IPS-NIHi7 (cell line): Measurements from ENCODE around the gene ARHGEF12.

Experiments used
- DNase-seq: peaks from one replicate; pipeline ENCODE4 v3.0.0; 2012; ENCODE audit warnings: mixed read lengths; ENCODE audit errors: extremely low spot score

The ARHGEF12 gene, protein sequence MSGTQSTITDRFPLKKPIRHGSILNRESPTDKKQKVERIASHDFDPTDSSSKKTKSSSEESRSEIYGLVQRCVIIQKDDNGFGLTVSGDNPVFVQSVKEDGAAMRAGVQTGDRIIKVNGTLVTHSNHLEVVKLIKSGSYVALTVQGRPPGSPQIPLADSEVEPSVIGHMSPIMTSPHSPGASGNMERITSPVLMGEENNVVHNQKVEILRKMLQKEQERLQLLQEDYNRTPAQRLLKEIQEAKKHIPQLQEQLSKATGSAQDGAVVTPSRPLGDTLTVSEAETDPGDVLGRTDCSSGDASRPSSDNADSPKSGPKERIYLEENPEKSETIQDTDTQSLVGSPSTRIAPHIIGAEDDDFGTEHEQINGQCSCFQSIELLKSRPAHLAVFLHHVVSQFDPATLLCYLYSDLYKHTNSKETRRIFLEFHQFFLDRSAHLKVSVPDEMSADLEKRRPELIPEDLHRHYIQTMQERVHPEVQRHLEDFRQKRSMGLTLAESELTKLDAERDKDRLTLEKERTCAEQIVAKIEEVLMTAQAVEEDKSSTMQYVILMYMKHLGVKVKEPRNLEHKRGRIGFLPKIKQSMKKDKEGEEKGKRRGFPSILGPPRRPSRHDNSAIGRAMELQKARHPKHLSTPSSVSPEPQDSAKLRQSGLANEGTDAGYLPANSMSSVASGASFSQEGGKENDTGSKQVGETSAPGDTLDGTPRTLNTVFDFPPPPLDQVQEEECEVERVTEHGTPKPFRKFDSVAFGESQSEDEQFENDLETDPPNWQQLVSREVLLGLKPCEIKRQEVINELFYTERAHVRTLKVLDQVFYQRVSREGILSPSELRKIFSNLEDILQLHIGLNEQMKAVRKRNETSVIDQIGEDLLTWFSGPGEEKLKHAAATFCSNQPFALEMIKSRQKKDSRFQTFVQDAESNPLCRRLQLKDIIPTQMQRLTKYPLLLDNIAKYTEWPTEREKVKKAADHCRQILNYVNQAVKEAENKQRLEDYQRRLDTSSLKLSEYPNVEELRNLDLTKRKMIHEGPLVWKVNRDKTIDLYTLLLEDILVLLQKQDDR (N-terminal part only)

DNA sequence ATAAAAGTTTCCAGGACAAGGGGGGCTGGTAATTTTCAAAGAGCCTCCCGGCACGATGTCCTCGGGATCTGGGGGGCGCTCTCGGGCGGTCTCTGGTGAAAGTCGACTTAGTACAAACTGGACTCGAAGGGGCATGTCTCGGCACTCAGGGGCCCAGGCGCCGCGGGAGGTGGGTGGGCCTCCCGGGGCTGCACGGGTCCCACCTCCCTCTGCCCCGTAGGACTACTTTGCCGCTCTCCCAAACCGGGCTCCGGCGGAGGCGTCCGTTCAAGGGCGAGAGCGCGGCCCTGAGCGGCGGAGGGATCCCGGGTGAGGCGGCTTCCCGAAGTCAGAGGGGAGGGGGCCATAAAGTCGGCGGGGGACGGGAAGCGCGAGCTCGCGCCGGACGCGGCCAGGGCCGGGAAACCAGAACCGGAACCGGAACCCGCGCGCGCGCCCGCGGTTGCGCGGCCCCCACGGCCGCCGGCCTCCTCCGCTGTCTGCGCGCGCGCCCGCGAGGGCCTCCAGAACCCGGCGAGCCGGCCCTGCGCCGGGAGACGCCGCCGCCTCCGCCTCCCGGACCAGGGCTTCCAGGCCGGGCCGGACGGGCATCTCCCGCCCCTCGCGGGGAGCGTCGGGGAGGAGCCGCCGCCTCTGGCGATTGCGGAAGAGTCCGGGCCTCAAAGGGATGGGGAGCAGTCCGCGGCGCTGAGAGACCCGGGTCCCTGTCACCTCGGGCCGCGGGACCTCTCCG, at the start of gene ARHGEF12:
TSS of gene ARHGEF12 (plus strand) at position 506 of the 733 bp plus-strand sequence. CDS start 831 bp downstream, outside the sequence.
- DNase-seq = peak; percentile 96

DNA sequence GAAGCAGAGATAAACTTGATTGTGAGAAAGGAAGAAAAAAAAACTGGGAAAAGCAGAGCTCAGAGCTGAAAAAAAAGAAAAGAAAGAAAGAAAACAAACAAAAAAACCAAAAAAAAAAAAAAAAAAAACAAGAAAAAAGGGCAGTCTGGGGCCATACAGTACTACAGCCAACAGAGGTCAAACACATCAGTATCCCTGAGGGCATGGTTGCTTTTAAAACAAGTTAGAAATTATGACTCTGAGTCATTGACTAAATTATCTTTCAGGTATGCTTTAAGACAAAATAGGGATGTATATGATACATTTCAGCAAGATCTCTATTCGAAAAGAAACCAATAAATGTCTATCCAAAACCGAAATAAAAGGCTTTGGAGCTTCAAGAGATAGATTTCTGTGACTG, 48.2 kb upstream of the ARHGEF12 start:
- no peak for DNase-seq

DNA sequence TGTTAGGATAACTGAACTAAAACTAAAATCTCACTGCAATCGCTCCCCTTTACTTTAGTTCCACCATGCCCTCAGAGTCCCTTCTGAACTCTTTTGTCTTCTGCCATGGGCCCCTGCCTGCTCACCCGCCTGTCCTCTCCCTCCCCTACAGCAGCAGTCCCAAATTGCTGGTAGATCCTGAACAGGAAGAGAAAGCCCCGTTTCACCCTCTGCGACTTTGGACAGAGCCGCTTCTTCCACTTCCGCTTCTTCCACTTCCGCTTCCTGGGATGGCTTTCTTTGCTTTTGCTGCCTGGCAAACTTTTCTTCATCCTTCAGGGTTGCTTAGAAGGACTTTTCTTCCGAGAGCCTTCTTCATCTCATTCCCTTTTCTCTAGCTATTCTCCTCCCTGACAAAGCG, 46.8 kb upstream of the ARHGEF12 start:
- no peak for DNase-seq

DNA sequence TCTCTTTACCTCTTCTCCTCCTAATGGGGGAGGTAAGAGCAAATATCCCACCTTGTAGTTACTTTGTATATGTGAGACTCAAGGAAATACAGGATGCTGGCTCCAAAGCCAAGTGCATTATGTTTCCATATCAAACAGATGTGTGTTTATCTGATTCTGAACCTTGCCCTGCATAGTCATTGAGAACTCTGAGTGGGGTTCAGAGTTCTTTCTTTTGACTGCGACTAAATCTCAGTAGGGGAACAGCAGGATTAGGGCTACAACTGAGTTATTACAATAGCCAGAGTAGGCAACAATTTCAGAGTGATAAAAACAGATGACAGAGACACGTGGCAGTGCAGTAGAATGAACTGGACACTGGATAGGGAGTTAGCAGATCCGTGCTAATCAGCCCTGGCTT, 45.3 kb upstream of the ARHGEF12 start:
- DNase-seq = no peak

DNA sequence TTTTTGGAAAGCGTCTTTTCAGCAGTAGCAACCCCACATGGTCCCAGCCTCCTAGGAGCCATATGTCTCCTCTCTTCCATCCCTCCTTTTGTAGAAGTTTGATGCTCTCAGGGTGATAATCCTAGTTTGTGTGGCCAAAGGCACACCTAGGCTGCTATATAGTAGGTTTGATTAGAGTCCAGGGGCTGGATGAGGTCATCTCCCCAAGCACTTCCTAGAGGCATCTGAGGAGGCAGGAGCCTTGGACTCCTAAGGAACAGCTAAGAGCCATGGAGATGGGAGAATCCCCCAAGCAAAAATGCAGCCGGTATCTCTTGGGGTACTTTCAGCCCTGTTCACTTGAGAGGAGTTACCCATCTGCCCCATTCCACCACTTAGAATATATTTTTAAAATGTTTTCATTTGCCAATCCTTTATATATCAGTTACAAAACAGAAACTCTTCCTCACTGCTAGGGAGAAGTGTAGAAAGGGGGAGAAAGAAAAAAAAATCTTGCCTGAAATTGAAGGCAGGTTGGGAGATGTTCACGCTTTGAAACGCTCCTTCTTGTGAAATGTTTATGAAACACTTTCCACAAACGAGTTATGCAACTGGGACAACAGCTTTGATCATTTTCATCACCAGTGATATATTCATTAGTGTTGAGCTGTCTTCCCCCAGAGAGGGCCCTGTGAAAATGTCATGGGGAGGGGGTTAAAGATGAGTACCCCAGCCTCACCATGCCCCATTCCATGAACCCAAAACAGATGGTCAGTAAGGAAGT, 43.0 kb upstream of the ARHGEF12 start:
- no peak for DNase-seq

DNA sequence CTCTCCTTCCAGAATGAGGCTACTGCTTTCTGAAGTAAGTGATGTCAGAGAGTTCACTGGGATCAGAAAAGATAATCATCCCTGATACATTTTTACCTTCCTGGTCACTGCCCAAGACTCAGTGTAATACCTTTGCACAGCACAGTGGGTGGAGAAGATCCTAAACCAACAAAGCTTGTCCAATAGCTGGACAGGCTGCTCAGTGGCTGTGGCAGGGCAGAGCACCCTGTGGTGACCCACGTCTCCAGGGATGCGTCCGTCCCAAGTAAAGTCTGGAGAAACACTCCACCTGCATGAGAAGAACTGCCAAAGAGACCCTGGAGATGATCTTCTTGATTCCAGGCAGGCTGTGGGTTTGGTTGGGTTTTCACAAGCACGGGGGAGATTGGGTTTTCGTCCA, 42.1 kb upstream of the ARHGEF12 start:
- no peak for DNase-seq

DNA sequence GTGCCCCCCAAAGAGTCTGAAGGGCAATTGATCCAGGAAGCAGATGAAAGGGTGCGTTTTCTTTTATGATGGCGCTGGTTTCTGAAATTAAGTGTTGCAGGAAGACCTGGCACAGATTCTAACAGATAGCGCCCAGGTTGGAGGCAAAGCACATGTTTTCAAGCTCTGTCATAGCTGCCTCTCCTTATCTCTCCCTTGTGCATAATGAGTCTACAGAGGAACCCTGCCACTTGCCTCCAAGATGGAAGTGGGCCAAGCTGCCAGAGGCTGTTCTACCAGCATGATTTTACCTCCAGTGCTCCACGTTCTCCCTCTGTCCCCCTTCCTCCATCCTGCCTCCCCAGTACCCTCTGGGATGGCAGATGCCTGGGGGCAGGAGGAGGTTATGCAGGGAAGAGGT, 41.1 kb upstream of the ARHGEF12 start:
- no peak for DNase-seq

DNA sequence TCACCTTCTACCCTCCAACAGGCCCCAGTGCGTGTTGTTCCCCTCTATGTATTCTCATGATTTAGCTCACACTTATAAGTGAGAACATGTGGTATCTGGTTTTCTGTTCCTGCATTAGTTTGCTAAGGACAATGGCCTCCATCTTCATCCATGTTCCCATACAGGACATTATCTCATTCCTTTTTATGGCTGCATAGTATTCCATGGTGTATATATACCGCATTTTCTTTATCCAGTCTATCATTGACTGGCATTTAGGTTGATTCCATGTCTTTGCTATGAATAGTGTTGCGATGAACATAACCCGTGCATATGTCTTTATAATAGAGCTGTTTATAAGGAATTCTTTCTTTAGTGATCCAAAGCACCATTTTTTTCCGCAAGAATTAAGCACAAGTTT, 39.7 kb upstream of the ARHGEF12 start:
- DNase-seq = no peak

DNA sequence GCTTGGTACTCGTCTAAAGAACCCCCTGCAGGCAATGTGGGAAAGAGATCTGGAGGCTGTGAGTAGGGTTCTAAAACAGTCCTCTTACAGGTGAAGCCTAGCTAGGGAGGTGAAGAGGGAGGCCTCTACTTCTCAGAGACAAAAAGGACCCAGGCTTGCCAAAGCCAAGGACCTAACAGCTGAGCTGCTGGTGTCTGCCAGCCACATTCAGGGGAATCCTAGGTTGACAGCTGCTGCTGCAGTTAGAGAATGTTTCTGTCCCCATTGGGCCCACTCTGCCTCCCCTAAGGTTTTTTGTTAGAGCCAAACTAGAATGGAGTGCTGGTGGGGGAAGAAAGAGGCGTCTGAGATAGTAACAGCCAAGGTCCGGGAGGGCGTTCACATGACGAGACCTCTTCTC, 37.8 kb upstream of the ARHGEF12 start:
- no peak for DNase-seq

DNA sequence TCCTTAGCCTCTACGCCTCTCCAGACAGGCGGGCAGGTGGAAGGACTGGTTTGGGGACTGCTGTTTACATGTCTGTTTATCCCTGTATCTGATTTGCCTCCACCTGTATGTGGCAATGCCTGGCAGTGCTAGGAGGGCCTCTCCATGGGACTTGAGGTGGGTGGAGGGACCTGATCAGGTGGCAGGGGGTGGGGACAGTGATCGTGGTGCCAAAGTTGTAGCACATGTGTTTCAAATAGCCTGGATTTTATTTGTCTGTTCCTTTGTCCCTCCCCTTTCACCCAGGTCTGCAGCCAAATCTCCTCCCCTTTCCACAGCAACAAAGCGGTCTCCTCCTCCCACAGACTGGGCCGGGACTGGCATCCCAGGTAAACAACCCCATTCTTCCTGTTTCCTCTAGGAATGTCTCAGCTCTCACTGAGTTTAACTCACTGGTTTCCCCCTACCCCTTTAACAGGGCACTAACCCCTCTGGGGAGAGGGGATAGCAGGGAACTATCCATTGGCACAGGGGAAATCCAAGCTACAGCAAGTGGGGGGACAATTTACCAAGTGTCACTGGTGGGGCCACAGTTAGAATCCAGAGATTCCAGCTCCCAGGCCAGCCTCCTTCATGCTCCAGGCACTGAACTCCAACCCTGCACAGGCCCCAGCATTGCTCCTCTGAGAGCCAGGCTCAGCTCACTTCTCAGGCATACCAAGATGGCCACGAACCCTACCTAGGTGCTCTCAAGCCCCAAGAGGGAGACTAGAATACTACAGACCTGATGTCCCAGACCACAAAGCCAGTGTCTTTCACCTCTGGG, 34.0 kb upstream of the ARHGEF12 start:
- no peak for DNase-seq

DNA sequence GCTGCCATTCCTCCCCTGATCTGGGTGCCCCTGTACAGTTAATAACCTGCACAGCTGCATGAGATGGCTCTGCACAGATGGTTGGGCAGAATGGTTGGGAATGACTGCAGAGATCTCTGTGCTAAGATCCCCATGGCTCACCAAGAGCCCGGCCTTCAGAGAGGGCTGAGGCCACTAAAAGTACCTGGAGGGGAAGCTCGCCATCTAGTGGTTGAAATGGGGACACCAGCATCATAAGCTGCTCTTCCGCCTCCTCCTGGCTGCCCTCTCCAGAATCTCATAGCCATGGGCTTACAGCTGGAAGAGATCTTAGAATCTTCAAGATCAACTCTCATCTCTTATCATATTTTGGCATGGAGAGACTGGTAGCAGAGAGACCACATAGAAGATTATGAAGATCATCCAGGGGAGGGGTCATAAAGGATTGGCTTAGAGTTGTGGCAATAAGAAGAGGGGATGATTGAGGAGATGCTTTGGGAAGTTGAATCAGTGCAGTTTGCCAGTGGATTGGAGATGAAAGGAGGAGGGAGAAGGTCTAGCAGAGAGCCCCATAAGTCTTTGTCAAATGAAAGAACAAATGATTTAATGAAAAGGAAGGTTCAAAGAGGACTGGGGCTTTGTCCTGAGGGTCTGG, 33.1 kb upstream of the ARHGEF12 start:
- peak; percentile 86 for DNase-seq

DNA sequence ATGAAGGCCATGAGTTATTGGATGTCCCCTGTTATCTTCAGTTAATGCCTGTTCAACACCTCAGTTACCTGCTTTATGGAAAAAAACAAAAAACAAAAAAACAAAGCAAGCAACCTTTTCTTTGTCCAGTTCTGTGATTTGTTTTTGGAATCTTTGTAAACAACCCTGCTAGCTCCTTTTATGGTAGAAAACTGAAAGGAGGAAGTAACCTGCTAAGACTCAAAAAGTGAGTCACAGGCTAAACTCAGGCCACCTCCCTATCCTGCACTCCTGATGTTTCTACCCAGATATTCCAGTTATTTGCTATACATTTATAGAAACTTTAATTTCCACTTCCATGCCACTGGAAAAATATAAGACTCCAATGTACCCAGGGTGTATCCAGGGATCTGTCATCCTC, 31.7 kb upstream of the ARHGEF12 start:
- no peak for DNase-seq

DNA sequence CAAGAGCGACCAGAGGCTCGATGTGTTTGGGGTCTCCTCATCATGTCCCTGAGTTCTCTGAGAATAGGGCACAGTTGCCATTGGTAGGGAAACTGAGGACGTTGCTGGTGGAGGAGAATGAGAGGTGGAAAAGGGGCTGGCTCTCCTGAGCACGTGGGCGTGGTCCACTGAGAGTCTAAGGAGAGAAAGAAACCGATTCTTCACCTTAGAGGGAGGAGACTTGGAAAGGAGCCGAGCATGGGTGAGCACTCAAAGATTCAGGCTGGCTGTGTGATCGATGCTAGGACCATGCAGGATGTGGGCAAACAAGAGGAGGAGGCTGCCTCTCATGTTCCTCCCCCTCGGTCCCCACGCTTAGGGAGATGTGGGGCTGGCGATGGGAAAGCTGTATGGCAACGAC, 30.9 kb upstream of the ARHGEF12 start:
- no peak for DNase-seq

DNA sequence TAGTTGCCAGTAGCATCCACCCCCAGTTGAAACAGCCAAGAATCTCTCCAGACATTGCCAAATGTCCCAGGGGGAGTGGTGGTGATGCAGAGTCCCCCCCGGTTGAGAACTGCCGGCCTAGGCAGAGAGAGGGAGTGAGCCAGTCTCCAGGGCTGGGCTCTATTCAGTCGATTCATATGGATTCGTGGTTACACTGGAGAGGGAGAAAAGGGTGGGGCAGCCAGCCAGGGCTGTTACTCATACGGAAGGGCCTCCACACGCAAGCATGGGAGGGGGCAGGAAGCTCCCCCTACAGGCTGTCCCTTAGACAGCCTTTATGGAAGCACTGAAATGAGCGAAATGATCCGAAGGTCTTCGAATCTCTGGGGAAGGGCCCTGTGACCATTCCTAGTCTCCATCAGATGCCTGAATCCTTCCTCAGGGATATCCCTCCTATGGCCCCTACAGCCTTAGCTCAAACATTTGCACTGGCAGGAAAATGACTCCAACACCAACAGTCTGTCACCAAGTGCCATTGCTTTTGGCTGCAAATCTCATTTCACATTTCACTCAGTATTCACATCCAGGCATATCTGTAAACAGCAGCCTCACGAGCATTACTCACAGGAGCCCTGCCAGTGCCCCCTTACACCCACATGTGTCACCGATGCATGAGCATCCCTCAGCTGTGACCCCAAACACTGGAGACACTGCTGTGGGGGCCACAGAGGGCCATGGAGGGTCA, 29.5 kb upstream of the ARHGEF12 start:
- DNase-seq = peak; percentile 82

DNA sequence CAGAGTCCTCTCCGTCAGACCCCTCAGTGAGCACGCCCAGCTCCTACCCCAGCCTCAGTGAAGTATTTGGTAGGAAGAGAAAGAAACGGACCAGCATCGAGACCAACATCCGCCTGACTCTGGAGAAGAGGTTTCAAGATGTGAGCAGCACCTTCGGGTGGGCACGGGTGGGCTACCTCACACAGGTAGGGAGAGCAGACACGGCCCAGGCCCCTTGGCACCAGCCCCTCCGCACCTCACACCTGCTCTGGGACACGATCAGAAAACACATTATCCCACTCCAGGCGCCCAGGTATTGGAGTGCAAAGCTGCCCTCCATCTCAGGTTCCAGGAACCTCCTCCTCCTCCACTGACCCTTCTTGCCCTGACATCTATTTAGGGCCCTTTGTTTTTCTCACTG, 28.7 kb upstream of the ARHGEF12 start:
- no peak for DNase-seq

DNA sequence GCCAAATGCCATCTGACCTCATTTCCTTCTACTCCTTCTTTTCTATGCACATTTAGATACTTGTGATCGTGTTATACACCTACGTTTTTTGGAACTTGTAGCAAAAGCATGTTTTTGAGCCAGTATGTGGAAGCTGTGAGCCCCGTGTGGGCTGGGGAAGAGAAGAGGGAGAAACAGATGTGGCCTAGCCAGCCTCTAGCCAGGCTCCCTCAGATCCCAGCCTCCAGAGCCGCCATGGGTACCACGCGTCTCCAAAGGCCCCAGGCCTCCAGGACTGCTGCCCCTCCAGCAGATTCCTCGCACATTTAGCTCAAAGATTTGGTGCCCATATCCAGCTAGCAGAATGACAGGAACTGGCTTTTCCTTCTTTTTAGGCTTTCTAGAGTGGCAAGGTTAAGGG, 28.1 kb upstream of the ARHGEF12 start:
- no peak for DNase-seq

DNA sequence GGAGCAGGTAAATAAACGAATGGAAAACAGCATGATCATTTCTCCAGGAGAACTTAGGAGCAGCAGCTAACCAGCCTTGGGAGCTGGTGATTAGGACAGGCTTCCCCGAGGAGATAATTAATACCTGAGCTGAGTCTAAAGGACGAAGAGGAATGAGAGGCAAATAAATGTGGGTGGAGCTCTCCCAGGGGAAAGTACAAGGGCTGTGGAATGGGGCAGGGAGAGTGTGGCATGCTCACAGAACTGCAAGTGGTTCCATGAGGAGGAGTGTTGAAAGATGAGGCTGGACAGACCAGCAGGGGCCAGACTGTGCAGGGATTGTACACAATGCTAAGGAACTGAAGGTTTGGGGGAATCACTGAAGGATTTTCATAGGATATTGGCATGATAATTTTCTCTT, 25.3 kb upstream of the ARHGEF12 start:
- DNase-seq = no peak

DNA sequence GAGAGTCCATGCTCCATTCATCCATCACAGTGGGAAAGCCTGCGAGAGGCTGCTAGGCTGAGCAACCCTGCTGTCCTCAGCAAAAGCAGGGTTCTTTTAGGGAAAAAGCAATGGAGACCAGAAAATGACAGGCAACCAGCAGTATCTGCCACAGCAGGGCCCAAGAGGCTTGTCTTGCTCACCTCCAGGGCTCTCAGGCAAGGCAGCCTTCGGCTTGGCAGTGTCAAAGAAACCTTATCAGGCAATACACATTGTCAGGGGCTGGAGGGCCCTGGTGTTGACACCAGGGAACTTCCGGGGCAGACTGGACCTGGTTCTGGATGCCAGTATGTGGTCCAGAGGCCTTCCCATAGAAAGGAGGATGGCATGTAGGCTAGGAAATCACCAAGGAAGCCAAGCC, 21.4 kb upstream of the ARHGEF12 start:
- no peak for DNase-seq
